HepG2 (cell line): ENCODE results near the gene HSD17B8. TPM values are rescaled to one million over a fixed set of nuclear protein-coding genes. Genes with fewer than 3 reads are reported as not detected.

Source experiments
- CHCHD3 ChIP-seq: sonication (generic); formaldehyde crosslinking; IDR thresholded peaks from 2 replicates; pipeline ENCODE4 v1.8.0; 2022; ENCODE audit warnings: mild to moderate bottlenecking, missing genetic modification reagents, moderate library complexity
- CHD2 ChIP-seq: IDR thresholded peaks from 2 replicates; pipeline ENCODE4 v1.6.1; 2011; ENCODE audit warnings: low read depth, low read length, improper control_type of control experiment
- HNF4G ChIP-seq, 2 experiments: sonication (generic) in 1 of 2; formaldehyde crosslinking in 1 of 2; IDR thresholded peaks; 2 replicates each; pipeline versions ENCODE4 v1.4.0 to v1.6.1; 2011 to 2020; ENCODE audit warnings: borderline replicate concordance in 2 of 2, low read depth in 2 of 2, mild to moderate bottlenecking in 2 of 2, low read length in 1 of 2, missing genetic modification reagents in 1 of 2, moderate library complexity in 1 of 2
- MXI1 ChIP-seq: IDR thresholded peaks from 3 replicates; pipeline ENCODE4 v1.6.1; 2012; ENCODE audit warnings: low read depth, low read length, inconsistent platforms, borderline replicate concordance
- RAD21 ChIP-seq: fragments of 450-650 bp; formaldehyde crosslinking; IDR thresholded peaks from 2 replicates; pipeline ENCODE4 v1.5.0; 2020; ENCODE audit warnings: mild to moderate bottlenecking
- SSRP1 ChIP-seq: IDR thresholded peaks from 2 replicates; pipeline ENCODE4 v1.6.1; 2016; ENCODE audit warnings: control low read depth
- YEATS2 ChIP-seq: sonication (generic); formaldehyde crosslinking; IDR thresholded peaks from 2 replicates; pipeline ENCODE4 v1.4.0; 2020; ENCODE audit warnings: missing genetic modification reagents, borderline replicate concordance
- ZNF138 ChIP-seq: sonication (generic); formaldehyde crosslinking; IDR thresholded peaks from 2 replicates; pipeline ENCODE4 v1.5.0; 2020; ENCODE audit warnings: mild to moderate bottlenecking, low read depth, missing genetic modification reagents
- ZNF484 ChIP-seq: sonication (generic); formaldehyde crosslinking; IDR thresholded peaks from 2 replicates; pipeline ENCODE4 v1.5.1; 2020; ENCODE audit warnings: mild to moderate bottlenecking, low read depth, missing genetic modification reagents, borderline replicate concordance
- ZNF761 ChIP-seq: sonication (generic); formaldehyde crosslinking; conservative IDR thresholded peaks from 2 replicates; pipeline ENCODE4 v1.4.0; 2020; ENCODE audit warnings: mild to moderate bottlenecking, missing genetic modification reagents
- polyA plus RNA-seq, 8 experiments: library from polyadenylated mRNA; depleted of rRNA in 3 of 8; stranded (reverse) in 7 of 8; unstranded in 1 of 8; fragments of >200 nt; fragmentation: Illumina TruSeq in 4 of 8; extraction: Trizol in 4 of 8; gene quantifications; 2 replicates each; pipeline versions ENCODE4 v1.2.1 to v1.2.3, GENCODE V29; 2011 to 2016; ENCODE audit warnings: low read depth in 4 of 8, missing spikeins in 1 of 8, mixed read lengths in 1 of 8; ENCODE audit not compliant: insufficient read depth in 1 of 8
- total RNA-seq, 5 experiments: library from RNA; depleted of rRNA; stranded (reverse); fragments of >200 nt; fragmentation: Illumina TruSeq; extraction: Trizol; gene quantifications; 2 replicates each; pipeline ENCODE4 v1.2.3, GENCODE V29; 2016; ENCODE audit warnings: low read depth in 1 of 5
- TF ChIP-seq, protein P1 (sequence below): sonication (generic); formaldehyde crosslinking; IDR thresholded peaks from one replicate; pipeline ENCODE4 v1.5.1; 2020; ENCODE audit warnings: mild to moderate bottlenecking, missing genetic modification reagents; ENCODE audit errors: not compliant biosample characterization
- TF ChIP-seq, protein P2 (sequence below), 2 experiments: fragments of 450-650 bp in 1 of 2; sonication (generic) in 1 of 2; formaldehyde crosslinking in 1 of 2; IDR thresholded peaks; 2 replicates each; pipeline versions ENCODE4 v1.6.1 to v1.8.0; 2016 to 2022; ENCODE audit warnings: antibody characterized with exemption in 1 of 2, mild to moderate bottlenecking in 1 of 2, missing genetic modification reagents in 1 of 2

Gene HSD17B8
- total and polyA plus RNA-seq, 2 of the 13 experiments (the other 11 are each of a cell fraction or from before 2014, with no cell fraction given): 12.6 to 20.1 TPM

DNA sequence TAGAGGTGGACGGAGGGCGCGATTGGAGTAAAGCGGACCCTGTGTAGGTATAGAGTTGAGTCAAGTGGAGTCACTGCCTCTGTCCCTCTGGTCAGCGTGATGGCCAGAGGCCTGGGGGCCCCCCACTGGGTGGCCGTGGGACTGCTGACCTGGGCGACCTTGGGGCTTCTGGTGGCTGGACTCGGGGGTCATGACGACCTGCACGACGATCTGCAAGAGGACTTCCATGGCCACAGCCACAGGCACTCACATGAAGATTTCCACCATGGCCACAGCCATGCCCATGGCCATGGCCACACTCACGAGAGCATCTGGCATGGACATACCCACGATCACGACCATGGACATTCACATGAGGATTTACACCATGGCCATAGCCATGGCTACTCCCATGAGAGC is 3.3 kb upstream of the HSD17B8 start (continued):
- TF ChIP-seq YEATS2 (CRISPR knock-in tag) (no peak), CHD2 (no peak), SSRP1 (CRISPR knock-in tag) (no peak; the same call in 1 of the 2 replicates), CHCHD3 (CRISPR knock-in tag) (no peak; the same call in 1 of the 2 replicates), ZNF761 (no peak), ZNF484 (CRISPR knock-in tag) (no peak), ZNF138 (no peak), HNF4G (IDR thresholded peaks at IDR 0.05; ENCODE audit: borderline replicate concordance, low read depth, low read length) (no peak), HNF4G (CRISPR knock-in tag; IDR thresholded peaks at IDR 0.05; ENCODE audit: borderline replicate concordance, low read depth) (no peak), MXI1 (no peak), RAD21 (CRISPR knock-in tag) (peak; percentile 30)
- TF ChIP-seq, protein P1, sequence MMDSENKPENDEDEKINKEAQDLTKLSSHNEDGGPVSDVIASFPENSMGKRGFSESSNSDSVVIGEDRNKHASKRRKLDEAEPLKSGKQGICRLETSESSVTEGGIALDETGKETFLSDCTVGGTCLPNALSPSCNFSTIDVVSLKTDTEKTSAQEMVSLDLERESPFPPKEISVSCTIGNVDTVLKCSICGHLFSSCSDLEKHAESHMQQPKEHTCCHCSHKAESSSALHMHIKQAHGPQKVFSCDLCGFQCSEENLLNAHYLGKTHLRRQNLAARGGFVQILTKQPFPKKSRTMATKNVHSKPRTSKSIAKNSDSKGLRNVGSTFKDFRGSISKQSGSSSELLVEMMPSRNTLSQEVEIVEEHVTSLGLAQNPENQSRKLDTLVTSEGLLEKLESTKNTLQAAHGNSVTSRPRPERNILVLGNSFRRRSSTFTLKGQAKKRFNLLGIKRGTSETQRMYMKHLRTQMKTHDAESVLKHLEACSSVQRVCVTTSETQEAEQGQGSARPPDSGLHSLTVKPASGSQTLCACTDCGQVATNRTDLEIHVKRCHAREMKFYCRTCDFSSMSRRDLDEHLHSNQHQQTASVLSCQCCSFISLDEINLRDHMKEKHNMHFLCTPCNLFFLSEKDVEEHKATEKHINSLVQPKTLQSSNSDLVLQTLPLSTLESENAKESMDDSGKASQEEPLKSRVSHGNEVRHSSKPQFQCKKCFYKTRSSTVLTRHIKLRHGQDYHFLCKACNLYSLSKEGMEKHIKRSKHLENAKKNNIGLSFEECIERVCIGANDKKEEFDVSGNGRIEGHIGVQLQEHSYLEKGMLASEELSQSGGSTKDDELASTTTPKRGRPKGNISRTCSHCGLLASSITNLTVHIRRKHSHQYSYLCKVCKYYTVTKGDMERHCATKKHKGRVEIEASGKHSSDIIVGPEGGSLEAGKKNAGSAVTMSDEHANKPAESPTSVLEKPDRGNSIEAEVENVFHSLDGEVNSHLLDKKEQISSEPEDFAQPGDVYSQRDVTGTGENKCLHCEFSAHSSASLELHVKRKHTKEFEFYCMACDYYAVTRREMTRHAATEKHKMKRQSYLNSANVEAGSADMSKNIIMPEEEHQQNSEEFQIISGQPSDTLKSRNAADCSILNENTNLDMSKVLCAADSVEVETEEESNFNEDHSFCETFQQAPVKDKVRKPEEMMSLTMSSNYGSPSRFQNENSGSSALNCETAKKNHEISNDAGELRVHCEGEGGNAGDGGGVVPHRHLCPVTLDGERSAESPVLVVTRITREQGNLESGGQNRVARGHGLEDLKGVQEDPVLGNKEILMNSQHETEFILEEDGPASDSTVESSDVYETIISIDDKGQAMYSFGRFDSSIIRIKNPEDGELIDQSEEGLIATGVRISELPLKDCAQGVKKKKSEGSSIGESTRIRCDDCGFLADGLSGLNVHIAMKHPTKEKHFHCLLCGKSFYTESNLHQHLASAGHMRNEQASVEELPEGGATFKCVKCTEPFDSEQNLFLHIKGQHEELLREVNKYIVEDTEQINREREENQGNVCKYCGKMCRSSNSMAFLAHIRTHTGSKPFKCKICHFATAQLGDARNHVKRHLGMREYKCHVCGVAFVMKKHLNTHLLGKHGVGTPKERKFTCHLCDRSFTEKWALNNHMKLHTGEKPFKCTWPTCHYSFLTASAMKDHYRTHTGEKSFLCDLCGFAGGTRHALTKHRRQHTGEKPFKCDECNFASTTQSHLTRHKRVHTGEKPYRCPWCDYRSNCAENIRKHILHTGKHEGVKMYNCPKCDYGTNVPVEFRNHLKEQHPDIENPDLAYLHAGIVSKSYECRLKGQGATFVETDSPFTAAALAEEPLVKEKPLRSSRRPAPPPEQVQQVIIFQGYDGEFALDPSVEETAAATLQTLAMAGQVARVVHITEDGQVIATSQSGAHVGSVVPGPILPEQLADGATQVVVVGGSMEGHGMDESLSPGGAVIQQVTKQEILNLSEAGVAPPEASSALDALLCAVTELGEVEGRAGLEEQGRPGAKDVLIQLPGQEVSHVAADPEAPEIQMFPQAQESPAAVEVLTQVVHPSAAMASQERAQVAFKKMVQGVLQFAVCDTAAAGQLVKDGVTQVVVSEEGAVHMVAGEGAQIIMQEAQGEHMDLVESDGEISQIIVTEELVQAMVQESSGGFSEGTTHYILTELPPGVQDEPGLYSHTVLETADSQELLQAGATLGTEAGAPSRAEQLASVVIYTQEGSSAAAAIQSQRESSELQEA: no peak
- TF ChIP-seq, protein P2, sequence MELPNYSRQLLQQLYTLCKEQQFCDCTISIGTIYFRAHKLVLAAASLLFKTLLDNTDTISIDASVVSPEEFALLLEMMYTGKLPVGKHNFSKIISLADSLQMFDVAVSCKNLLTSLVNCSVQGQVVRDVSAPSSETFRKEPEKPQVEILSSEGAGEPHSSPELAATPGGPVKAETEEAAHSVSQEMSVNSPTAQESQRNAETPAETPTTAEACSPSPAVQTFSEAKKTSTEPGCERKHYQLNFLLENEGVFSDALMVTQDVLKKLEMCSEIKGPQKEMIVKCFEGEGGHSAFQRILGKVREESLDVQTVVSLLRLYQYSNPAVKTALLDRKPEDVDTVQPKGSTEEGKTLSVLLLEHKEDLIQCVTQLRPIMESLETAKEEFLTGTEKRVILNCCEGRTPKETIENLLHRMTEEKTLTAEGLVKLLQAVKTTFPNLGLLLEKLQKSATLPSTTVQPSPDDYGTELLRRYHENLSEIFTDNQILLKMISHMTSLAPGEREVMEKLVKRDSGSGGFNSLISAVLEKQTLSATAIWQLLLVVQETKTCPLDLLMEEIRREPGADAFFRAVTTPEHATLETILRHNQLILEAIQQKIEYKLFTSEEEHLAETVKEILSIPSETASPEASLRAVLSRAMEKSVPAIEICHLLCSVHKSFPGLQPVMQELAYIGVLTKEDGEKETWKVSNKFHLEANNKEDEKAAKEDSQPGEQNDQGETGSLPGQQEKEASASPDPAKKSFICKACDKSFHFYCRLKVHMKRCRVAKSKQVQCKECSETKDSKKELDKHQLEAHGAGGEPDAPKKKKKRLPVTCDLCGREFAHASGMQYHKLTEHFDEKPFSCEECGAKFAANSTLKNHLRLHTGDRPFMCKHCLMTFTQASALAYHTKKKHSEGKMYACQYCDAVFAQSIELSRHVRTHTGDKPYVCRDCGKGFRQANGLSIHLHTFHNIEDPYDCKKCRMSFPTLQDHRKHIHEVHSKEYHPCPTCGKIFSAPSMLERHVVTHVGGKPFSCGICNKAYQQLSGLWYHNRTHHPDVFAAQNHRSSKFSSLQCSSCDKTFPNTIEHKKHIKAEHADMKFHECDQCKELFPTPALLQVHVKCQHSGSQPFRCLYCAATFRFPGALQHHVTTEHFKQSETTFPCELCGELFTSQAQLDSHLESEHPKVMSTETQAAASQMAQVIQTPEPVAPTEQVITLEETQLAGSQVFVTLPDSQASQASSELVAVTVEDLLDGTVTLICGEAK (IDR thresholded peaks at IDR 0.05): no peak
- TF ChIP-seq, protein P2 (CRISPR knock-in tag; IDR thresholded peaks at IDR 0.05): no peak
